HepG2 (cell line): ENCODE measurements around the gene HTRA1. TPM values are rescaled to one million over a fixed set of nuclear protein-coding genes. Genes with fewer than 3 reads are reported as not detected.

Experiments
- ATAC-seq: fragments of 200-7000 bp; cut with Tn5 transposase; 3 replicates; pipeline ENCODE4 v1.9.1; 2020; ENCODE audit warnings: mild to moderate bottlenecking, moderate library complexity
- BruUV-seq: library from RNA; stranded (reverse); fragments of 400-500 nt; replicated peaks from 2 replicates; lab custom pipeline; 2021; lab: Mats Ljungman, UMichigan
- CTCF ChIA-PET: fragments of 300-600 bp; formaldehyde crosslinking; extraction: SDS; loops from one replicate; lab custom pipeline; 2021; ENCODE audit warnings: low total read pairs, inconsistent platforms, low intra/inter-chr PET ratio; lab: Yijun Ruan, JAX
- POLR2A ChIA-PET: fragments of 350-600 bp; sonication (Branson Sonifier 250); formaldehyde crosslinking; loops from one replicate; lab custom pipeline; 2020; ENCODE audit warnings: antibody characterized with exemption, inconsistent platforms; lab: Yijun Ruan, JAX
- DNase-seq: peaks from one replicate; pipeline ENCODE4 v3.0.0-alpha.2; 2015; ENCODE audit warnings: low spot score
- FAIRE-seq: peaks from 3 replicates; lab custom pipeline; 2011; peaks lifted over from hg19 to GRCh38; lab: Jason Lieb, UNC
- H2AFZ ChIP-seq: one replicate; pipeline ENCODE4 v1.6.1; 2011; ENCODE audit warnings: low read length, inconsistent platforms
- H3K27ac ChIP-seq: fragments of 300-600 bp; 3 replicates; pipeline ENCODE4 v1.8.0; 2011; ENCODE audit warnings: mixed run types, mild to moderate bottlenecking, mixed read lengths, low read length, inconsistent platforms; ENCODE audit not compliant: insufficient read depth; ENCODE audit errors: extremely low read length
- H3K27me3 ChIP-seq, 2 experiments: fragments of 200-600 bp in 1 of 2; 2 replicates in 1 of 2; 3 replicates in 1 of 2; pipeline versions ENCODE4 v1.6.0 to v1.8.0; 2011; ENCODE audit warnings: low read length in 2 of 2, mild to moderate bottlenecking in 2 of 2, moderate library complexity in 2 of 2, inconsistent platforms in 1 of 2; ENCODE audit not compliant: insufficient read depth in 2 of 2, control insufficient read depth in 1 of 2
- H3K36me3 ChIP-seq, 2 experiments: fragments of 200-600 bp in 1 of 2; replicated peaks in 1 of 2; 2 replicates in 1 of 2; 3 replicates in 1 of 2; pipeline versions ENCODE4 v1.5.1 to v1.8.0; 2011; ENCODE audit warnings: low read length in 2 of 2, inconsistent platforms in 1 of 2; ENCODE audit not compliant: insufficient read depth in 2 of 2, control insufficient read depth in 1 of 2
- H3K4me1 ChIP-seq: 2 replicates; pipeline ENCODE4 v1.5.1; 2012; ENCODE audit warnings: low read length, inconsistent platforms; ENCODE audit not compliant: insufficient read depth
- H3K4me2 ChIP-seq: 2 replicates; pipeline ENCODE4 v1.6.0; 2011; ENCODE audit warnings: low read depth, low read length, inconsistent platforms
- H3K4me3 ChIP-seq, 3 experiments: fragments of 200-600 bp in 1 of 3; sonication (generic), shearing (Covaris generic) in 1 of 3; replicated peaks in 1 of 3; 2 replicates each; pipeline ENCODE4 v1.5.1; 2011 to 2016; ENCODE audit warnings: low read length in 3 of 3, inconsistent platforms in 2 of 3, low read depth in 2 of 3, mild to moderate bottlenecking in 2 of 3, control low read depth in 1 of 3, mixed read lengths in 1 of 3; ENCODE audit not compliant: insufficient read depth in 1 of 3
- H3K79me2 ChIP-seq: one replicate; pipeline ENCODE4 v1.6.1; 2011; ENCODE audit warnings: low read length, inconsistent platforms; ENCODE audit not compliant: insufficient read depth
- H3K9ac ChIP-seq: 2 replicates; pipeline ENCODE4 v1.6.0; 2011; ENCODE audit warnings: mild to moderate bottlenecking, low read depth, low read length, inconsistent platforms; ENCODE audit not compliant: insufficient read depth
- H3K9me3 ChIP-seq: 2 replicates; pipeline ENCODE4 v1.5.1; 2012; ENCODE audit warnings: mild to moderate bottlenecking, low read length
- H4K20me1 ChIP-seq: 2 replicates; pipeline ENCODE4 v1.6.0; 2011; ENCODE audit warnings: inconsistent platforms, mild to moderate bottlenecking, low read length, moderate library complexity; ENCODE audit not compliant: insufficient read depth
- ARHGAP35 ChIP-seq: sonication (generic); formaldehyde crosslinking; IDR thresholded peaks from 2 replicates; pipeline ENCODE4 v1.9.0; 2022; ENCODE audit warnings: mild to moderate bottlenecking, inconsistent platforms, moderate library complexity, missing genetic modification reagents, borderline replicate concordance
- CHD2 ChIP-seq: IDR thresholded peaks from 2 replicates; pipeline ENCODE4 v1.6.1; 2011; ENCODE audit warnings: low read depth, low read length, improper control_type of control experiment
- FUBP1 ChIP-seq: sonication (generic); formaldehyde crosslinking; IDR thresholded peaks from 2 replicates; pipeline ENCODE4 v1.5.1; 2020; ENCODE audit warnings: missing genetic modification reagents, mild to moderate bottlenecking, borderline replicate concordance
- GPN1 ChIP-seq: sonication (generic); formaldehyde crosslinking; IDR thresholded peaks from 2 replicates; pipeline ENCODE4 v1.5.1; 2020; ENCODE audit warnings: missing genetic modification reagents, borderline replicate concordance
- HCFC1 ChIP-seq: fragments of 150-350 bp; IDR thresholded peaks from 2 replicates; pipeline ENCODE4 v1.6.1; 2014; ENCODE audit warnings: low read depth, low read length
- MED8 ChIP-seq: sonication (generic); formaldehyde crosslinking; IDR thresholded peaks from 2 replicates; pipeline ENCODE4 v1.8.1; 2023; ENCODE audit warnings: mild to moderate bottlenecking, missing genetic modification reagents; ENCODE audit not compliant: insufficient replicate concordance
- MIER2 ChIP-seq: IDR thresholded peaks from 2 replicates; pipeline ENCODE4 v1.6.1; 2016; ENCODE audit warnings: missing biosample characterization, missing genetic modification reagents
- MTA1 ChIP-seq: sonication (generic); formaldehyde crosslinking; IDR thresholded peaks from 2 replicates; pipeline ENCODE4 v1.4.0; 2020; ENCODE audit warnings: missing genetic modification reagents, mild to moderate bottlenecking, borderline replicate concordance
- RARA ChIP-seq: IDR thresholded peaks from 2 replicates; pipeline ENCODE4 v1.6.1; 2016; ENCODE audit warnings: missing genetic modification reagents, missing compliant biosample characterization
- SP1 ChIP-seq, 2 experiments: fragments of 450-650 bp in 1 of 2; sonication (generic) in 1 of 2; formaldehyde crosslinking in 1 of 2; IDR thresholded peaks; 2 replicates each; pipeline versions ENCODE4 v1.4.0 to v1.6.1; 2016 to 2020; ENCODE audit warnings: missing genetic modification reagents in 1 of 2
- THAP11 ChIP-seq: IDR thresholded peaks from 2 replicates; pipeline ENCODE4 v1.6.1; 2016; ENCODE audit warnings: missing biosample characterization, missing genetic modification reagents
- ZNF143 ChIP-seq: sonication (generic); formaldehyde crosslinking; IDR thresholded peaks from 2 replicates; pipeline ENCODE4 v1.4.0; 2020; ENCODE audit warnings: missing genetic modification reagents
- ZNF180 ChIP-seq: sonication (generic); formaldehyde crosslinking; IDR thresholded peaks from 2 replicates; pipeline ENCODE4 v1.4.0; 2020; ENCODE audit warnings: low read depth, missing genetic modification reagents, borderline replicate concordance
- ZNF660 ChIP-seq: sonication (generic); formaldehyde crosslinking; IDR thresholded peaks from 2 replicates; pipeline ENCODE4 v1.5.1; 2020; ENCODE audit warnings: mild to moderate bottlenecking, low read depth, missing genetic modification reagents, borderline replicate concordance
- WGBS: methylation state at CpG from one replicate; pipeline ENCODE4 v1.1.6; 2017; ENCODE audit warnings: low lambda C conversion rate; 5-methylcytosine and 5-hydroxymethylcytosine counted together
- in situ Hi-C: cut with HindIII; loops from 2 replicates; pipeline ENCODE4 v1.10.0; 2017; ENCODE audit warnings: low pct_unique_long_range_greater_than_20kb; ENCODE audit not compliant: extremely low pct_ligation_motif_present
- intact Hi-C: fragments of 100-400 bp; cut with micrococcal nuclease; formaldehyde crosslinking; loops from one replicate; pipeline ENCODE4 v1.10.0; 2022; ENCODE audit not compliant: unreplicated experiment
- polyA plus RNA-seq, 8 experiments: library from polyadenylated mRNA; depleted of rRNA in 3 of 8; stranded (reverse) in 7 of 8; unstranded in 1 of 8; fragments of >200 nt; fragmentation: Illumina TruSeq in 4 of 8; extraction: Trizol in 4 of 8; gene quantifications; 2 replicates each; pipeline versions ENCODE4 v1.2.1 to v1.2.3, GENCODE V29; 2011 to 2016; ENCODE audit warnings: low read depth in 4 of 8, missing spikeins in 1 of 8, mixed read lengths in 1 of 8; ENCODE audit not compliant: insufficient read depth in 1 of 8
- total RNA-seq, 5 experiments: library from RNA; depleted of rRNA; stranded (reverse); fragments of >200 nt; fragmentation: Illumina TruSeq; extraction: Trizol; gene quantifications; 2 replicates each; pipeline ENCODE4 v1.2.3, GENCODE V29; 2016; ENCODE audit warnings: low read depth in 1 of 5
- TF ChIP-seq, protein P1 (sequence below): sonication (generic); formaldehyde crosslinking; IDR thresholded peaks from 2 replicates; pipeline ENCODE4 v1.8.0; 2022; ENCODE audit warnings: missing genetic modification reagents, mild to moderate bottlenecking, moderate library complexity, borderline replicate concordance

HTRA1 gene
- total and polyA plus RNA-seq, 2 of the 13 experiments (the other 11 are each of a cell fraction or from before 2014, with no cell fraction given): 0.11 to 0.40 TPM

- intact Hi-C loops (no loop called here), in situ Hi-C loops (no loop called here)
- TF ChIP-seq ZNF180 (CRISPR knock-in tag): no peak
- no peak for TF ChIP-seq MIER2 (CRISPR knock-in tag)
- no peak for TF ChIP-seq MED8
- no peak for TF ChIP-seq GPN1 (CRISPR knock-in tag)
- no peak for TF ChIP-seq MTA1 (CRISPR knock-in tag)
- no peak for TF ChIP-seq HCFC1
- ATAC-seq (no peak), FAIRE-seq (no peak), DNase-seq (no peak)
- Histone ChIP-seq H4K20me1 (no peaks in the 10 kb centered on the region), H2AFZ (no peak overlapping the region), H3K4me3 (no peak overlapping the region), H3K27me3 (peaks cover 1 to 49% of the 10 kb centered on the region in 2 experiments; a peak in 3 of 5 replicates), H3K27ac (no peak overlapping the region), H3K79me2 (no peaks in the 10 kb centered on the region), H3K36me3 (no peaks in the 10 kb centered on the region), H3K9me3 (no peaks in the 10 kb centered on the region), H3K4me2 (no peak overlapping the region), H3K9ac (no peak overlapping the region), H3K4me1 (no peaks in the 10 kb centered on the region)
- CTCF ChIA-PET: no interaction called here
- BruUV-seq: no TSS peak
- WGBS: 0% methylated on average over 1 of the region's 2 CpGs
- POLR2A ChIA-PET: no interaction called here
Observed at GRCh38 chr10:122497241-122497640, 35.9 kb downstream of the HTRA1 start.

DNA sequence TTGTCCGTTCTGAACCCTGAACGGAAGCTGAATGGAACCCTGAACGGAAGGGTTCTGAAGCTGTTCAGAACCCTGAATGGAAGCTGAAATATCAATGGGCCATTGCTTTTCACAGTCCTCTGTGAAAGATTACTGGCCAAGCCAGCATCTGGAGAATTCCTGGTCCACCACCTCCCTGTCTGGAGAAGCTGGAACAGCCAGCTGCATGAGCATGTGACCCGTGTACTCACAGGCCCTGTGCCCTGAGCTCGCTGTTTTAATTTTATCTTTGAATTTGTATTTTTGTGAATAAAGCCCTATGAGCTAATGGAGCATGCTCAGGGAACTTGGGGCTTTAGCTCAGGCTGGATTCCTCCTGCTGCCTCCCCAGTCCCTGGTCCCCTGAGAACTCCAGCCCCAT, 37.2 kb downstream of the HTRA1 start:
- CTCF ChIA-PET: no interaction called here
- no peak overlapping the region for H3K9ac ChIP-seq
- no peak for FAIRE-seq
- BruUV-seq: no TSS peak
- no peaks in the 10 kb centered on the region for H3K79me2 ChIP-seq
- H2AFZ ChIP-seq: no peak overlapping the region
- no peak overlapping the region for H3K4me2 ChIP-seq
- H3K36me3 ChIP-seq: no peaks in the 10 kb centered on the region
- ATAC-seq: no peak
- no peak for DNase-seq
- H3K9me3 ChIP-seq: no peaks in the 10 kb centered on the region
- H3K4me1 ChIP-seq: no peaks in the 10 kb centered on the region
- no peak overlapping the region for H3K4me3 ChIP-seq
- no peak overlapping the region for H3K27ac ChIP-seq
- POLR2A ChIA-PET: no interaction called here
- no peaks in the 10 kb centered on the region for H4K20me1 ChIP-seq
- intact Hi-C loops: no loop called here
- H3K27me3 ChIP-seq: peaks cover 0 to 40% of the 10 kb centered on the region in 2 experiments; a peak in 3 of 5 replicates
- TF ChIP-seq ZNF143 (CRISPR knock-in tag) (no peak), ARHGAP35 (CRISPR knock-in tag) (no peak), RARA (no peak), ZNF660 (no peak), SP1 (IDR thresholded peaks at IDR 0.05) (no peak), SP1 (CRISPR knock-in tag; IDR thresholded peaks at IDR 0.05) (no peak), FUBP1 (no peak), THAP11 (CRISPR knock-in tag) (no peak), CHD2 (no peak)
- TF ChIP-seq, protein P1, sequence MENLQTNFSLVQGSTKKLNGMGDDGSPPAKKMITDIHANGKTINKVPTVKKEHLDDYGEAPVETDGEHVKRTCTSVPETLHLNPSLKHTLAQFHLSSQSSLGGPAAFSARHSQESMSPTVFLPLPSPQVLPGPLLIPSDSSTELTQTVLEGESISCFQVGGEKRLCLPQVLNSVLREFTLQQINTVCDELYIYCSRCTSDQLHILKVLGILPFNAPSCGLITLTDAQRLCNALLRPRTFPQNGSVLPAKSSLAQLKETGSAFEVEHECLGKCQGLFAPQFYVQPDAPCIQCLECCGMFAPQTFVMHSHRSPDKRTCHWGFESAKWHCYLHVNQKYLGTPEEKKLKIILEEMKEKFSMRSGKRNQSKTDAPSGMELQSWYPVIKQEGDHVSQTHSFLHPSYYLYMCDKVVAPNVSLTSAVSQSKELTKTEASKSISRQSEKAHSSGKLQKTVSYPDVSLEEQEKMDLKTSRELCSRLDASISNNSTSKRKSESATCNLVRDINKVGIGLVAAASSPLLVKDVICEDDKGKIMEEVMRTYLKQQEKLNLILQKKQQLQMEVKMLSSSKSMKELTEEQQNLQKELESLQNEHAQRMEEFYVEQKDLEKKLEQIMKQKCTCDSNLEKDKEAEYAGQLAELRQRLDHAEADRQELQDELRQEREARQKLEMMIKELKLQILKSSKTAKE: no peak
- TF ChIP-seq, all 625 proteins: peak for 0
- in situ Hi-C loops: no loop called here
- WGBS: 41% methylated on average over 5 of the region's 5 CpGs
